Brain microvascular endothelial cell (primary cell): ENCODE results near the gene CCT8L2.
"Not testable (repeated sequence)": the region's sequence is repeated elsewhere in the genome, so short reads cannot be mapped to it uniquely, and the experiment has no call there.

Experiments
- DNase-seq: peaks from one replicate; pipeline ENCODE4 v3.0.0-alpha.2; 2020
- H3K27ac ChIP-seq: fragments of 250-450 bp; sonication (Bioruptor Pico); 2 replicates; pipeline ENCODE4 v1.5.1; 2020; ENCODE audit warnings: mild to moderate bottlenecking, moderate library complexity
- H3K27me3 ChIP-seq: fragments of 250-450 bp; sonication (Bioruptor Pico); replicated peaks from 2 replicates; pipeline ENCODE4 v1.5.1; 2020; ENCODE audit warnings: mild to moderate bottlenecking
- H3K36me3 ChIP-seq: fragments of 250-450 bp; sonication (Bioruptor Pico); replicated peaks from 2 replicates; pipeline ENCODE4 v1.5.1; 2020; ENCODE audit warnings: mild to moderate bottlenecking
- H3K4me3 ChIP-seq: 2 replicates; pipeline ENCODE4 v1.5.1; 2011; ENCODE audit warnings: low read depth, mild to moderate bottlenecking, control low read depth, low read length, moderate library complexity
- in situ Hi-C: cut with HindIII; loops from 2 replicates; pipeline ENCODE4 v1.10.0; 2017; ENCODE audit warnings: low sequenced_read_pairs, low pct_ligation_motif_present
- TF ChIP-seq, protein P1 (sequence below): IDR thresholded peaks from 2 replicates; pipeline ENCODE4 v1.5.1; 2011; ENCODE audit warnings: low read depth, mild to moderate bottlenecking, moderate library complexity, low read length, control low read depth, inconsistent platforms; ENCODE audit errors: missing control alignments

Gene CCT8L2

GRCh38 chr22:16559056-16559955 lies 33.3 kb downstream of the CCT8L2 start:
- DNase-seq = no peak
- H3K36me3 ChIP-seq = no peaks in the 10 kb centered on the region
- no peak overlapping the region for H3K27ac ChIP-seq
- TF ChIP-seq, protein P1, sequence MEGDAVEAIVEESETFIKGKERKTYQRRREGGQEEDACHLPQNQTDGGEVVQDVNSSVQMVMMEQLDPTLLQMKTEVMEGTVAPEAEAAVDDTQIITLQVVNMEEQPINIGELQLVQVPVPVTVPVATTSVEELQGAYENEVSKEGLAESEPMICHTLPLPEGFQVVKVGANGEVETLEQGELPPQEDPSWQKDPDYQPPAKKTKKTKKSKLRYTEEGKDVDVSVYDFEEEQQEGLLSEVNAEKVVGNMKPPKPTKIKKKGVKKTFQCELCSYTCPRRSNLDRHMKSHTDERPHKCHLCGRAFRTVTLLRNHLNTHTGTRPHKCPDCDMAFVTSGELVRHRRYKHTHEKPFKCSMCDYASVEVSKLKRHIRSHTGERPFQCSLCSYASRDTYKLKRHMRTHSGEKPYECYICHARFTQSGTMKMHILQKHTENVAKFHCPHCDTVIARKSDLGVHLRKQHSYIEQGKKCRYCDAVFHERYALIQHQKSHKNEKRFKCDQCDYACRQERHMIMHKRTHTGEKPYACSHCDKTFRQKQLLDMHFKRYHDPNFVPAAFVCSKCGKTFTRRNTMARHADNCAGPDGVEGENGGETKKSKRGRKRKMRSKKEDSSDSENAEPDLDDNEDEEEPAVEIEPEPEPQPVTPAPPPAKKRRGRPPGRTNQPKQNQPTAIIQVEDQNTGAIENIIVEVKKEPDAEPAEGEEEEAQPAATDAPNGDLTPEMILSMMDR = no peak
- H3K27me3 ChIP-seq = no peaks in the 10 kb centered on the region
- in situ Hi-C loops = no loop called here
- H3K4me3 ChIP-seq = no peak overlapping the region

- DNase-seq, H3K36me3 ChIP-seq, in situ Hi-C loops, H3K4me3 ChIP-seq, H3K27me3 ChIP-seq, H3K27ac ChIP-seq: not testable (repeated sequence)
These were observed 34.1 kb downstream of the CCT8L2 start for GRCh38 chr22:16558376-16558945.

GRCh38 chr22:16557511-16557910 lies 35.1 kb downstream of the CCT8L2 start:
- DNase-seq, H3K36me3 ChIP-seq, H3K27ac ChIP-seq, H3K4me3 ChIP-seq, in situ Hi-C loops, H3K27me3 ChIP-seq: not testable (repeated sequence)

DNA sequence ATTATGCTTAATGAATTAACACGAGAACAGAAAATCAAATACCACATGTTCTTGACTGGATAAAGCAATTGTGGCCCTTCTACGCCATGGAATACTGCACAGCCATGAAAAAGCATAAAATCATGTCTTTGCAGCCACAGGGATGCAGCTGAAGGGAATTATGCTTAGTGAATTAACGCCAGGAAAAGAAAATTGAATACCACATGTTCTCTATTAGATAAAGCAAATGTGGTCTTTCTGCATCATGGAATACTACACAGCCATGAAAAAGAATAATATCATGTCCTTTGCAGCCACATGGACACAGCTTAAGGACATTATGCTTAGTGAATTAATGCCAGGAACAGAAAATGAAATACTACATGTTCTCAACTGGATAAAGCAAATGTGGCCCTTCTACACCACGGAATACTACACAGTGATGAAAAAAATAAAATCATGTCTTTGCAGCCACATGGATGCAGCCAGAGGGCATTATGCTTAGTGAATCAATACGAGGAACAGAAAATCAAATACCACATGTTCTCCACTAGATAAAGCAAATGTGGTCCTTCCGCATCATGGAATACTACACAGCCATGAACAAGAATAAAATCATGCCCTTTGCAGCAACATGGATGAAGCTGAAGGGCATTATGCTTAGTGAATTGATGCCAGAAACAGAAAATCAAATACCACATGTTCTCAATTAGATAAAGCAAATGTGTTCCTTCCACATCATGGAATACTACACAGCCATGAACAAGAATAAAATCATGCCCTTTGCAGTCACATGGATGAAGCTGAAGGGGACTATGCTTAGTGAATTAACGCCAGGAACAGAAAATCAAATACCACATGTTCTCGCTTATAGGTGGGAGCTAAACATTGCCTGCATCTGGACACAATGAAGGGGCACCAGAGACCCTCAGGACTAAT lies 37.3 kb downstream of the CCT8L2 start:
- H3K4me3 ChIP-seq, H3K27ac ChIP-seq, H3K27me3 ChIP-seq, H3K36me3 ChIP-seq, DNase-seq, in situ Hi-C loops: not testable (repeated sequence)

- in situ Hi-C loops, H3K4me3 ChIP-seq, H3K36me3 ChIP-seq, H3K27ac ChIP-seq, DNase-seq, H3K27me3 ChIP-seq: not testable (repeated sequence)
These were observed 49.3 kb downstream of the CCT8L2 start for GRCh38 chr22:16543310-16543709.
